Spleen (tissue), 7 donors: ENCODE results near the gene AGPAT3.

Experiments
- POLR2A ChIP-seq, 3 donors: fragments of 450-650 bp; IDR thresholded peaks; one replicate each; pipeline ENCODE4 v1.5.1; 2017; ENCODE audit warnings: antibody characterized with exemption in 3 of 3, mild to moderate bottlenecking in 1 of 3
- POLR2AphosphoS5 ChIP-seq, 3 donors: sonication (generic); formaldehyde crosslinking; IDR thresholded peaks; one replicate each; pipeline ENCODE4 v1.5.1; 2017; ENCODE audit warnings: antibody characterized with exemption in 3 of 3
- TF ChIP-seq, protein P1 (sequence below), 11 experiments: fragments of 200-600 bp in 7 of 11; fragments of 450-650 bp in 4 of 11; sonication (generic) in 4 of 11; IDR thresholded peaks in 8 of 11; conservative IDR thresholded peaks in 3 of 11; 1 replicate in 7 of 11; 2 replicates in 4 of 11; pipeline versions ENCODE4 v1.4.0 to v1.8.0; 2016 to 2021; ENCODE audit warnings: antibody characterized with exemption in 11 of 11, inconsistent platforms in 4 of 11, mild to moderate bottlenecking in 1 of 11
- donor health status: DM: no; HTN: no; CAD: no; lungs with moderate emphysema.
- donor health status: DM: no; HTN: no; CAD: no.
- donor health status: DM: no; HTN: no; CAD: no.

DNA sequence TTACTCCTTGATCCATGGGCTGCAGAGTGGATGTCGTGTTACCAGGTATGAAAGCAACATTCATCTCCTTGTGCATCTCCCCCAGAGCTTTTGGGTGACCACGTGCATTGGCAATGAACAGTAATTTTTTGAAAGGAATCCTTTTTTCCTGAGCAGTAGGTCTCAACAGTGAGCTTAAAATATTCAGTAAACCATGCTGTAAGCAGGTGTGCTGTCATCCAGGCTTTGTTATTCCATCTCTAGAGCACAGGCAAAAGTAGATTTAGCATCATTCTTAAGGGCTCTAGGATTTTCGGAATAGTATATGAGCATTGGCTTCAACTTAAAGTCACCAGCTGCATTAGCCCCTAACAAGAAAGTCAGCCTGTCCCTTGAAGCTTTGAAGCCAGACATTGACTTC lies 27.3 kb downstream of the AGPAT3 start:
- TF ChIP-seq POLR2A (IDR thresholded peaks at IDR 0.05) = no peak
- TF ChIP-seq, protein P1, sequence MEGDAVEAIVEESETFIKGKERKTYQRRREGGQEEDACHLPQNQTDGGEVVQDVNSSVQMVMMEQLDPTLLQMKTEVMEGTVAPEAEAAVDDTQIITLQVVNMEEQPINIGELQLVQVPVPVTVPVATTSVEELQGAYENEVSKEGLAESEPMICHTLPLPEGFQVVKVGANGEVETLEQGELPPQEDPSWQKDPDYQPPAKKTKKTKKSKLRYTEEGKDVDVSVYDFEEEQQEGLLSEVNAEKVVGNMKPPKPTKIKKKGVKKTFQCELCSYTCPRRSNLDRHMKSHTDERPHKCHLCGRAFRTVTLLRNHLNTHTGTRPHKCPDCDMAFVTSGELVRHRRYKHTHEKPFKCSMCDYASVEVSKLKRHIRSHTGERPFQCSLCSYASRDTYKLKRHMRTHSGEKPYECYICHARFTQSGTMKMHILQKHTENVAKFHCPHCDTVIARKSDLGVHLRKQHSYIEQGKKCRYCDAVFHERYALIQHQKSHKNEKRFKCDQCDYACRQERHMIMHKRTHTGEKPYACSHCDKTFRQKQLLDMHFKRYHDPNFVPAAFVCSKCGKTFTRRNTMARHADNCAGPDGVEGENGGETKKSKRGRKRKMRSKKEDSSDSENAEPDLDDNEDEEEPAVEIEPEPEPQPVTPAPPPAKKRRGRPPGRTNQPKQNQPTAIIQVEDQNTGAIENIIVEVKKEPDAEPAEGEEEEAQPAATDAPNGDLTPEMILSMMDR (IDR thresholded peaks at IDR 0.05 in 8 of 11, conservative IDR thresholded peaks at IDR 0.05 in 3 of 11) = no peak
- TF ChIP-seq POLR2AphosphoS5 (IDR thresholded peaks at IDR 0.05) = no peak
